GM21367 (cell line): ENCODE results near the gene PAPOLA.

Experiments used
- ATAC-seq: cut with Tn5 transposase; IDR thresholded peaks from one replicate; pipeline ENCODE4 v1.9.1; 2021; ENCODE audit not compliant: unreplicated experiment

The PAPOLA gene

DNA sequence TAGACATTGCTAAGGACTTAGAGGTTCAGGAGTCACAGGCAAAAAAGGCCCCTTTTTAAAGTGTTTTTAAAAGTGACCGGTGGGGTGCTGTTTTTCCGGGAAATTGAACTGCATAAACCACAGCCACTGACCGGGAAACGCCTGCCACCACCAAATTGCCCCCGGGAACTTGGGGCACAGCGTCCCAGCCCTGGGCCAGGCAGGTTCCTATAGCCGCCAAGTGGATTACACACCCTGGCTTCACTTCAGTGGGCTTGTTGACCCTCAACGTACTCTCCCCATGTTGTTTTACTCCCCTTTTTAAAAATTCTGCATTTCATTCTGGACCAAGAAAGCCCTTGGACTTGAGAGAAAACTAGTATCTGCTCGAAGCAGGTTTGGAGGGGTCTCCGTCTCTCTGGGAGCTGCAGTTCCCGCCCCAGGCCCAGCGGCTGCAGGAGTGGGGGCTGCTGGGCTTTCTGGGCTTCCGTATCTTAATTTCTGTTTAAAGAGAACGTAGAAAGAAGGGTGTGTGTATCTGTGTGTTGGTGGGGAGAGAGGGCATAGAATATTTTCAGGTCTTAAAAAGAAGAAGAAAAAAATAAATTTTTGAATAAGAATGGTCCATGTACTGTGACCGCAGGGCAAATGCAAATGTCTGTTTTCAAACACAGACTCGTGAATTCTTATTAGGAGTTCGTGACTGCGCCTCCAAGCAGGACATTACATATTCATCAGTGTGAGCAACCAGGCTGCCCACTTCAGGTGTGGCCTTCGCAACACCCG, 82.9 kb downstream of the PAPOLA start:
- ATAC-seq = no peak

DNA sequence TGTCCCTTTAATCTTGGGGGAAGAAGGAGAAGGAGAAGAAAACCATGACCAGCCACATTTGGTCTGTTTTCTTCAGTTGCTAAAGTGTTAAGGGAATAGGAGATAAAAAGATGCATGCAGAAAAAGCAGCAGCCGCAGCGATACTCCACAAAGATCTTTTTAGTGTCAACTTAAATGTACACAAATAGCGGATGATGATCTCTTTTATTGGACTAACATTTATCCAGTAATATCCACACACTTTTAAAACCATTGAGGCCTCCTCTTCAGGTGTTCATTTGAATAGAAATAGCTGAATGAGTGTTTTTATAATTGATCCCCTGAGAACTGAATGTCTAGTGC, 83.5 kb downstream of the PAPOLA start:
- no peak for ATAC-seq

DNA sequence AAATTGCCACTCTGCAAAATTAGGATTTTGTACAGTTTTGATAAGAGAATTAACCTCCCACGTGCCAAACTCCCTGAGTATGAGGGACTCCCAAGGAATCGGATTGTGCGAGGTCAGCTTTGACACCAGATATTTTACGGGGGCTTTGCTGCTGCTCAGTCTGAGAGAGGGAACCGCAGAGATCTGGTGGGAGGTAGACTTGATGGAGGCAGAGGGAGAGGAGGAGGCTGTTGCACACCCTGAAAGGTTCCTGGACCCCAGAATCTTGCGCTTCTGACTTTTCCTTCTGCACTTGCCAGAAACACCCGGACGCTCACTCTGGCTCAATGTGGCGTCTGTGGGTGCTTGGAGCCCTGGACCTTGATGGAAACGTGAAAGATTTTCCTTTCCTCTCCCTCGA, 83.9 kb downstream of the PAPOLA start:
- ATAC-seq = no peak

DNA sequence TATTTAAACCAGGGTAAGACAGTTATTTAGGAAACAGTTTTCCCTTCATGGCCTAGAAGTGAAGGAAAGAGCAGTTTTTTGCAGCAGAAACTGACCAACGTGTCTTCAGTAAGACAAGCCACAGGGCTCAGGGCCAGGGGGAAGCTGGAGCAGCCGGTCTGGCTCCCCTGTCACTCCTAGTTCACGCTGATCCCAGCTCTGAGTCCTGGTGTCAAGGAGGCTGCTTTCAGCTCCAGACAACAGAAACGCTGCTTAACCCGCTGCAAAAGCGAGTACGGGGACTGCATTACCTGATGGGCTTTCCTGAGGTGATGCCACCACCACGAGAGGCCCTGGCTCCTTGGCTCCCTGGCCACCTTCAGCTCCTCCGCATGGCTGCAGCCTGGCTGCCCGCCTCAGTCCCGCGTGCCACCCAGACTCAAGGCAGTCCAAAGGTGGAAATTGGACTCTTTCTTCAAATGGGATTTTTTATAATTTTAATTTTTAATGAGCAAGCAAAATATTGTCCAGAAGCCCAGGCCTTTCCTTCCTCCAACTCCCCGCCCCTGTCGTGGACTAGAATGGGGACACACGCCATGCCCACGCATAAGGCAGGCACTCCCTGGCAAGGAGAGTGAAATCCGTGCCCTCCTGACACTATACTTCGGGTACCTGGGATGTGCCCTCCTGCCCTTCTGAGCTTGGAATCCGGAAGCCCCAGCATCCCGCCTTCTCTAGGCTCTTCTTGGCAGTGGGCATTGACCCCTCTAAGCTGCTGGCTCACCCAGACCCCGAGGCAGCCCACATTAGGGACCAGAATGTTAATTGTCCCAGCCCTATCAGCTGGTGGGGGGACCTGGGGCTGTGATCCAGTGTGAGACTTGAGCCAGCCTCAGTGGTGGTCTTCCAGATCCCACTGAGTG, 85.0 kb downstream of the PAPOLA start:
- ATAC-seq = no peak

DNA sequence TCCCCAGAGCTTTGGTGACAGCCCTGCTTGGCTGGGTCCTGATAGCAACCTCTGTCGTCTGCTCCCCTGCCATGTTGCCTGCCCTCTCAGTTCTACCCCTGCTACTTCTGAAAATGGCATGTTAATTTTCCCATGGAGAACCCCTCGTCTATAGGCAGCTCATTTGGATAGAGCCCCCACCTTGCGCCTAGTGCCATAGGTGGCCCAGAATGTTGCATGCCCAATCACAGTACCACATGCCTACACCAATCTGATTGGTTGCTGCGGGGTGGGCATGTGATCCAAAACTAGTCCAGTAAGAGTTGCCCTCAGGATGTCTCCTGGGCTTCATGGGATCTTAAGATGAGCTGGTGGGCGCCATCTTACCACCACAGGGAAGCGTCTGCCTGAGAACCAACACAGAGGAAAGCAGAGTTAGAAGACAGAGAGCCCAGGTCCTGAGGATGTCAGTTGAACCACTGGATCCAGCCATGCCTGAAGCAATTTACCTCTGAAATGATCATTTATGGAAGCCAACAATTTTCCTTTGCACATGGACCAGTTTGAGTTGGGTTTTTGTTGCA, 85.7 kb downstream of the PAPOLA start:
- no peak for ATAC-seq

DNA sequence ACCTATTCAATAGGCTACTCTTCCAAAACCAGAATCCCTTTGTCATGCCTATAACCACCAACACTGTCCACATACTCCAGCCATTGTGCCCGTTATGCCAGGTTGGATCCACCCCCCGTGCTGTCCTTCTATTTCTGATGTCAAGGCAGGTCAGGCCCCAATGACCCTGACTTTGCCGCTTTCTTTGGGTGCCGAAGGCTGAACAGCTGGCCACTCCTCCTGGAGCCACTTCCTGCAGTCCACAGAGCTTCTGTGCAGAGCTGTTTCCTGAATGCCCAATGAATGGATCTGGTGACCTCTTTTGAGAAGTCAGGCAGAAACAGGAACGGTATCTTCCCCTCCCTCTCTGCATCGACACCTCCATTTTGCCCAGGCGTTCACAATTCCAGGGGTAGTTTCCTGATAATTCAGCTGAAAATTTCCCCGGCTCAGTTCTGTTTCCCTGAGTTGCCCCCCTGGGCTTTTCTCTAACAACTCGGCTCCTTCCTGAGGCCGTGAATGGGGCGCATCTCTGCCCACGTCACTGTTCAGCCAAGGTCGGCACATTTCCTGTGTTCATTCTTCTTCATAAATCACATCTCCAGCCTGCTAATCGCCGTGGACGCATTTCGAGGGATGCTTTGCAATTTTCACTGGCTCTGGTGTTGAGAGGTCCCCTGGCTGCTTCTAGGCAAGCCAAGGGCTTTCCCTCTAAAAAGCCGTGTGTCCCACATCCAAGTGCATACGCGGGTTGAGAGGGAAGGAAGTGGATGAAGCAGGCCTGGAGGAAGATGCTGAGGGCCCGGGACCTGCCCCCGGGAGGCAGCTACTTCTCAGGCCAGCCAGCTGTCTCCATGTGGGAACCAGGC, 86.5 kb downstream of the PAPOLA start:
- ATAC-seq = no peak

DNA sequence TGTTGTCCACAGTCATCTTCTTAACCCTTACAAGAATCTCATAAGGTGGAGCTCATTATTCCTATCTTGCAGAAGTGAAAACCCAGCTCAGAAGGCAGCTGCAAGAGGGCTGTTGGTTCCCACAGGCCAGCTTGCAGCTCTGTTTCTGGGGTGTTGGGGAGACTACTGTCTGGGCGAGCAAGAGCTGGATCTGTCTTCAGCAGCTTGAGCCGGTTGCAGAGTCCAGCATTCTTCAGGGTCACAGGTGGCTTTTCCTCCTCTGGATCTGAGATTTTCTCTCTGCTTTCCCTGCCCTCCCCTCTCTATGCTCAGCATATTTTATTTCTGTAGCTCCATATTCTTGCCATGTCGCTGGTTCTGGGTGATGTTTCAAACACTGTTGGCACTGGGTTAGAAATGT, 87.4 kb downstream of the PAPOLA start:
- ATAC-seq = no peak

DNA sequence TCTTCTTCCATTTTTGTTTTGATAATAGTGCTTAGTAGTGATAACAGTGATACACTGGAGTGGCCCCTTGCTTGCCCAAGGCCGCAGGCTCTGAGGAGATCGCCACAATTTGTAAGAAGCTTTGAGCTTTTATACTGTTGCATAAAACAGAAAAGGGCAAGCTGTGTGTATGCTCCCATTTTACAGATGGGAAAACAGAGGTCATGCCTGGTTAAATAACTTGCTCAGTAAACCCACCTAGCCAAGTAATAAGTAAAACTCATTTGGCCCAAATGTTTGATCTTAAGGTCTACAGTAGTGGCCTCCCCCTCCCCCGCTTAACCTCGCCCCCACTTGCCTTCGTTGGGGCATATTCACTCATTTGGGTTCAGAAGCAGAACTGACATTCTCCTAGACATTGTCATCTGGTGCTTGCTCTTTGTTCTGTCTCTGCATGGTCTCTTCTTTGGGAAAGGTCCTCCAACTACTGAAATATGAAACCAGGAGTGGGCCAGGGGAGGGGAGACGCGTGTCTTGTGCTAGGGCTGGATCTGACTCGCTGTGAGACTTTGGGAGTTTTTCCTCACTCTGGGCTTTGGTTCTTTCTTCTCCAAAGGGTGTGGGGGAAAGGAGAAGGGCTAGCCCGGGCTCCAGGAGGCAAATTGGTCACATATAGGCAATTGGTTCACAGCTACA, 88.1 kb downstream of the PAPOLA start:
- no peak for ATAC-seq

DNA sequence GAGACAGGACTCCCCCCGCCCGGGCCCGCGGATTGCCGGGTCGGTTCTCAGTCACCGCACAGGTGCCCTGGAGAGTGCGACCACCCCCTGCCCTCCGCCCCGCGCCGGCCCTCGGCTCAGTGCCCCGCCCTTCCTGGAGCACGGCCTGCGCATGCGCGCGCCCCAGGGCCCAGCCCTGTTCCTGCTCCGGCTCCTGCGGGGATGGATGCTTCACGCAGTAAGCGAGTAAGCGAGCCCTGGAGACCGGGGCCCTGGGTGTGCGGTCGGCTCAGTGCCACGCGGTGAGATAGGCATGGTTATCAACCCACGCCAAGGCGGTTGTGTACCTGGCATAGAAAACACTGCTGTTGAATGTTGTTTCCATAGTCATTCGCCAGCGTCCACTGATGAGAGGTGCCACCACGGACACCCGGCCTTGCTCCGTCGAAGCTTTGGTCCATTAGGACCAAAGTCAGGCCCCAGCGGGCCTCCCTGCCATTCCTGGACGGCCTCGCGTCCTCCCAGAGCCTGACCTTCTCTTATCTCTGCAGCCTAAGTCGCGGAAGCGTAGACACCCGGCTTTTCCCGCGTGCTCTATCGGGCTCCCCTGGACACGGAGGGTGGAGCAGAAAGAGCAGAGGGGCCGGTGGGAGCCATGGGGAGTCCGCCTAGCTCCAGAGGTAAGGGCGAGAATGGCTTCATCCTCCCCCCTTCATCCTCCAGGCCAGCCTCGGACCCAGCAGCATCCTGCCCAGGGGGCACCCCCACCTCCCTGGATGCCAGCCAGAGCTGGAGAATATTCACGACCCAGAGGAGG, 90.6 kb downstream of the PAPOLA start:
- ATAC-seq = peak; percentile 82

DNA sequence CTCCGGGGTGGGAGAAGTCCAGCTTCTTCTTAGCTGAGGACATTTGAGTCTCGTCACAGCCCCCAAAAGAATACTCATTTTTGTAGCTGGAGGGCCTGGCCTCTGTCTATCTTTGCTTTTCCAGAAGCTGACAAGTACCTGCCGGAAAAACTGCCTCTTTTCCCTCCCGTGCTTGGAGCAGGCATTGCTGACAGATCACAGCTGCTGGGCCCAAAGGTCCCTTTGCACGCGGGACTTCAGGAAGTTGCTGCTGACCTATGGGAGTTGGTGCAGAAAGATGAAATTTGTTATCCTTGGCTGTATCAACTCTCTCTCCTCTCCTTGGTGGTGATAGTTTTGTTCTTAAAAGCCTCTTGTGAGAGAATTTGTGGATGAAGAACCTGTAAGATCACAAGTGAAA, 92.8 kb downstream of the PAPOLA start:
- ATAC-seq = no peak

DNA sequence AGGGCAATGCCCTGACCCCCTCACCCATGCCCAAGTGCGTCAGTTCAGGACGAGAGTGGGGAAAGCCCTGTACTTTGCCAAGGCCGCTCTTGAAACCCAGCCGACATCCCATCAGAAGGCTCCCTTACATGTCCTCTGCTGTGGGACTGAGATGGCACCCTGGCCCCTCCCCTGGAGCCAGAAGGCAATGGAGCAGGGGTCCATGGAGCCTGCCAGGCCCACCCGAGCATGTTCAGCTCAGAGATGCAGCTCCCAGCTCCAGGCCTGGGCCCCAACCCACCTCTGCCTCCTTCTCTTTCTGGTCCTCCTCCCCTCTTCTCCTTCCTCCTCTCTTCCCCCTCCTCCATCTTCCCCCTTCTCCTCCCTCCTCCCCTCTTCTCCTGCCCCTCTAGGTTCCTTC, 95.5 kb downstream of the PAPOLA start:
- no peak for ATAC-seq

DNA sequence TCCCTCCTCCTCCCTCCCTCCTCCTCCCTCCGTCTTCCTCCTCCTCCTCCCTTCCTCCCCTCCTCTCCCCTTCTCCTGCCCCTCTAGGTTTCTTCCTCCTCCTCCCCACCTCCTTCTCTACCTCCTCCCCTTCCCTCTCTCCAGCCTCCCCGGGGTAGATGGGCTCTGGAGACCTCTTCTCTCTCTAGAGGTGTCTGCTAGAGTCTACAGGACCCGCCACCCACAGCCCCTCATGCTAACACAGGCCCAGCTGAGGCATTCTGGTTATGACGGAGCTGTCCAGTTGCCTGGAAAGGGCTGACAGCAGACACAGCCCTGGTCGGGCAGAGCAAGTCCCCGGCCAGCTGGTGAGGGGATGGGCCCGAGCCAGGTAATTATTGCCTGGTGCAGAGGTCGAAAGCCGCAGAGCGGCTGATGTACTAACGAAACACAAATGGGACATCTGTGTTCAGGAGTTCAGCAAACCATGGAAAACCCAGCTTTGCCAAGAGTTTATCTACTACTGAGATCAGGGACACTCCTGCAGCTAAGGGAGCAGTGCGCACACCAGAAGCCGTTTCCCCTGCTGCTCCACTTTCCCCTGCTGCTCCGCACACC, 96.2 kb downstream of the PAPOLA start:
- no peak for ATAC-seq

DNA sequence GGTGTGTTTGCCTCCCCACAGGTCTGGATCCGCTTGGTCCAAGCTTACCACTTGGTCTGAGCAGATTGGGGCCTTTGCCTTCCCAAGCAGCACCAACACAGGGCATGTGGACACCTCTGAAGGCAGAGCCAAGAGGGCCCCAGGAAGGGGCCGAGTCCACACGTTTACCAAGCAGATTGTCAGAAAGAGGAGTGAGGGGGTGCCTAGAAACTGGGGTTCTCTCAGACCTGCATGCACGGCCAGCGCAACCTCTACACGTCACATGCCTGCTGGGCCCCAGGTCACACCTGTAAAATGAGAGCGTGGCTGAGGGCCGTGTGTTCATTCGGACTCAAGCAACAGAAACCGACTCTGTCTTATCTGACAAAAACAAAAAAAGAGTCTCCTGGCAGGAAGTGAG, 96.9 kb downstream of the PAPOLA start:
- ATAC-seq = no peak

DNA sequence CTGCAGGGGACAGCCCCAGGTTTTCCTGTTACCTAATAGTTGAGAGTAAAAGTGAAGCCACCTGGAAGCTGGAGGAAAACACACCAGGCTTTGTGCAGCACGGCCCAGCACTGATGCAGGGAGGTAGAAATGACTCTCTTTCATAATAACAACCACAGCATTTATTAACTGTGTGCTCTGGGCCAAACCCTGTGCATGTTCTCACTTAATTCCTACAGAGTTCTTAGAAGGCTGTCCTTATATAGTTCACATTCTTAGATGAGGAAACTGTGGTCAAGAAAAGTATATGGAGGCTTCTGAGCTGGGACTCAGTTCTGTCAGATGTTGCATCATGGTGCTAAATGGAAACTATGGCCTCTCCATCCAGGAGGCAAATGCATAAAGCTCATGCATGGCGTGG, 100.0 kb downstream of the PAPOLA start:
- ATAC-seq = no peak

DNA sequence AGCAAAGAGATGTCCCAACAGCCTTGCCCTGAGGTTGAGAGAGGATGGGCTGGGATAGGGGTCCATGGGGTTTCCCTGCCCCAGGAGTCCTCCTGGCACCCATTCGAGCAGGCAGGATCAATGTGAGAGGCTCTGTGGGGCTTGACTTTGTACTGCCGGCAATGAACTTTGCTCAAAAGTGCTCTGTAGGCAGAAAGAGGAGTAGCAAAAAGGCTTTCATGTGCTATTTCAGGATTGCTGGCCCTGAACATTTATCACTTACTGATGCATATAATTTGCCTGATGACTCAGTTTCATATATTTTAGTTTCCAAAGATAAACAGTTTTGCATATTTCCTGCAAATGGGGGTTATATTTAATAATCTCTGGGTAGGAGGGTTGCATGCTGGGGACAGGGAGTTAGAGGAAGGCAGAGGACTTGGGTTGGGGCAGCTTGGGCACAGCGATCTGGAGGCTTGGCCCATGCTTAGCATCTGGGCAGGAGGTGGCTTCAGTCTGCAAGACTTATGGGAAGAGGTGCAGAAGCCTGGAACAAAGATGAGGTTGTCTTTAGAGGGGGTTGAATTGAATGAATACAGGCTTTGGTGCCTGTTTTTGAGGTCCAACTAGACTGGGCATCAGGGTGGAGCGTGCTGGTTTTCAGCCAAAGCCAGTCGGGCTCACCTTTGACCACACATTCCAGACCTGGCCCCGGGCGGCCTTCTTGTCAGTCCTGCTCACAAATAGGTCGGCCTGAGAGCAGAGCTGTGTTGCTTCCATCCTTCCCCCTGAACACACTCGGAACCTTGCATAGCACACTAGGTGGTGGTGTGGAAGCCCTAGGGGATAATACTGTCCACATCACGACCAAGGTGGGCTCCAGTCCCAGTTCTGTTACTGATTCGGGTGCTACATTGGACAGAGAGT, 101.4 kb downstream of the PAPOLA start:
- ATAC-seq = no peak

DNA sequence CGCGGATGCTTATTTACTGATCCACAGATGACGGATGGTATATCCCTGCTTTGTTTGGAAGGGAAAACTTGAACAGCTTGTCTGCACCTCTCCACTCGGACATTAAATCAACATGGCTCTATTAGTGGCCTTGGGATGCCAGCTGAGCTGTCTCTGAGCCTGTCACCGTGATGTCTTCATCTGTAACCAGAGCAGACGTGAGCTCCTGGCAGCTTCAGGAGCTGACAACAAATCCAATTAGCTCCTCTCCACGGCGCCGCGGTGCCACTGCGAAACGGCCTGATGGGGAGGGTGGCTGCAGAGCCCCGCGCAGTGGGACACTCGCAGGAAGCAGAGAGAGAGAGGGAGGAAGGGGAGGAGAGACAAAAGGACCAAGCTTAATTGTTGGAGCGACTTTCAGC, 112.3 kb downstream of the PAPOLA start:
- no peak for ATAC-seq

DNA sequence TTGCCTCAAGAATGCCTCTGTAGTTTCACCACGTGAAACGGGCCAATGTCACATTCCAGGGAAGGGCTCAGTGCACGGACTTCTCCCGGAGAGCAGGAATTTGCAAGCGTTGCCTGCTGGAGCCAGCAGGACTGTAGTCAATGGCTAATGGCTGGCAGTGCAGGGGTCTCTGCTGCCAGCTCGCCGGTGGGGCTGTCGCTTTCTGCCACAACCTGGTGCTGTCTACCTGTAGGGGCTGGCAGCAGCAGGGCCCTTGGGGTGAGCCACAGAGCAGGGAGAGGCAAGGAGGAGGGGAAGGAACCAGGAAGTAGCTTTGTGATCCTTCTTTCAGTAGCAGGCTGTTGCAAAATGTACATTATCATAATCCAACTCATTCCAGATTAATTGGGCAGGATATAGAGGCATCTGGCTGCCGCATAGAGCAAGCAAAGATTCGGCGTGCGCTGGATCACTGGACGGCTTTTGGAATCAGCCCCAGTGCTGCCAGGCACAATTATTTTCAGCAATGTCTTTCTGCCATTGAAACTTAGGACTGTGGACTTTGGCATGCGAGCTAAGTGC, 114.1 kb downstream of the PAPOLA start:
- ATAC-seq = no peak
